ENCODE results near the gene NANS. TPM values are rescaled to one million over a fixed set of nuclear protein-coding genes. Genes with fewer than 3 reads are reported as not detected.

NANS gene
- total and polyA plus RNA-seq, 4 donors = 23.4 to 55.4 (median 42.8) TPM

GRCh38 chr9:98071737-98072136, 15.2 kb downstream of the NANS start (continued):
- TF ChIP-seq, protein P1, sequence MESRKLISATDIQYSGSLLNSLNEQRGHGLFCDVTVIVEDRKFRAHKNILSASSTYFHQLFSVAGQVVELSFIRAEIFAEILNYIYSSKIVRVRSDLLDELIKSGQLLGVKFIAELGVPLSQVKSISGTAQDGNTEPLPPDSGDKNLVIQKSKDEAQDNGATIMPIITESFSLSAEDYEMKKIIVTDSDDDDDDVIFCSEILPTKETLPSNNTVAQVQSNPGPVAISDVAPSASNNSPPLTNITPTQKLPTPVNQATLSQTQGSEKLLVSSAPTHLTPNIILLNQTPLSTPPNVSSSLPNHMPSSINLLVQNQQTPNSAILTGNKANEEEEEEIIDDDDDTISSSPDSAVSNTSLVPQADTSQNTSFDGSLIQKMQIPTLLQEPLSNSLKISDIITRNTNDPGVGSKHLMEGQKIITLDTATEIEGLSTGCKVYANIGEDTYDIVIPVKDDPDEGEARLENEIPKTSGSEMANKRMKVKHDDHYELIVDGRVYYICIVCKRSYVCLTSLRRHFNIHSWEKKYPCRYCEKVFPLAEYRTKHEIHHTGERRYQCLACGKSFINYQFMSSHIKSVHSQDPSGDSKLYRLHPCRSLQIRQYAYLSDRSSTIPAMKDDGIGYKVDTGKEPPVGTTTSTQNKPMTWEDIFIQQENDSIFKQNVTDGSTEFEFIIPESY (IDR thresholded peaks at IDR 0.05) = no peak
- TF ChIP-seq NR2F2 (IDR thresholded peaks at IDR 0.05) = no peak
- TF ChIP-seq, protein P2, sequence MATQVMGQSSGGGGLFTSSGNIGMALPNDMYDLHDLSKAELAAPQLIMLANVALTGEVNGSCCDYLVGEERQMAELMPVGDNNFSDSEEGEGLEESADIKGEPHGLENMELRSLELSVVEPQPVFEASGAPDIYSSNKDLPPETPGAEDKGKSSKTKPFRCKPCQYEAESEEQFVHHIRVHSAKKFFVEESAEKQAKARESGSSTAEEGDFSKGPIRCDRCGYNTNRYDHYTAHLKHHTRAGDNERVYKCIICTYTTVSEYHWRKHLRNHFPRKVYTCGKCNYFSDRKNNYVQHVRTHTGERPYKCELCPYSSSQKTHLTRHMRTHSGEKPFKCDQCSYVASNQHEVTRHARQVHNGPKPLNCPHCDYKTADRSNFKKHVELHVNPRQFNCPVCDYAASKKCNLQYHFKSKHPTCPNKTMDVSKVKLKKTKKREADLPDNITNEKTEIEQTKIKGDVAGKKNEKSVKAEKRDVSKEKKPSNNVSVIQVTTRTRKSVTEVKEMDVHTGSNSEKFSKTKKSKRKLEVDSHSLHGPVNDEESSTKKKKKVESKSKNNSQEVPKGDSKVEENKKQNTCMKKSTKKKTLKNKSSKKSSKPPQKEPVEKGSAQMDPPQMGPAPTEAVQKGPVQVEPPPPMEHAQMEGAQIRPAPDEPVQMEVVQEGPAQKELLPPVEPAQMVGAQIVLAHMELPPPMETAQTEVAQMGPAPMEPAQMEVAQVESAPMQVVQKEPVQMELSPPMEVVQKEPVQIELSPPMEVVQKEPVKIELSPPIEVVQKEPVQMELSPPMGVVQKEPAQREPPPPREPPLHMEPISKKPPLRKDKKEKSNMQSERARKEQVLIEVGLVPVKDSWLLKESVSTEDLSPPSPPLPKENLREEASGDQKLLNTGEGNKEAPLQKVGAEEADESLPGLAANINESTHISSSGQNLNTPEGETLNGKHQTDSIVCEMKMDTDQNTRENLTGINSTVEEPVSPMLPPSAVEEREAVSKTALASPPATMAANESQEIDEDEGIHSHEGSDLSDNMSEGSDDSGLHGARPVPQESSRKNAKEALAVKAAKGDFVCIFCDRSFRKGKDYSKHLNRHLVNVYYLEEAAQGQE (IDR thresholded peaks at IDR 0.05) = no peak
- TF ChIP-seq MAX (IDR thresholded peaks at IDR 0.05) = no peak
- TF ChIP-seq HNF4A (conservative IDR thresholded peaks at IDR 0.05) = no peak
- no peak for TF ChIP-seq GABPA (IDR thresholded peaks at IDR 0.05 in 1 of 2, conservative IDR thresholded peaks at IDR 0.05 in 1 of 2)

GRCh38 chr9:98074115-98074990, 17.8 kb downstream of the NANS start:
- Histone ChIP-seq H3K36me3 (ENCODE audit: control insufficient read depth in 4 of 4, insufficient read depth in 3 of 4, low read depth in 1 of 4, low read length in 3 of 4) (peaks cover 0 to 8% (median 5%) of the 10 kb centered on the region in 4 donors), H3K27ac (ENCODE audit: low read depth in 1 of 2, low read length in 2 of 2) (peak overlapping the region in 1 of 2 donors; percentile 4), H3K4me1 (ENCODE audit: control insufficient read depth in 4 of 4, insufficient read depth in 4 of 4, low read length in 3 of 4) (peaks cover 0 to 22% (median 12%) of the 10 kb centered on the region in 4 donors), H3K9me3 (ENCODE audit: control insufficient read depth in 4 of 4, low read length in 3 of 4) (no peaks in the 10 kb centered on the region), H3K9ac (ENCODE audit: low read depth in 1 of 2, low read length in 2 of 2) (no peak overlapping the region), H3K4me3 (ENCODE audit: low read depth in 1 of 3, low read length in 3 of 3) (no peak overlapping the region), H3K27me3 (ENCODE audit: control insufficient read depth in 4 of 4, insufficient read depth in 4 of 4, low read length in 3 of 4) (no peaks in the 10 kb centered on the region)
- TF ChIP-seq HNF4G (IDR thresholded peaks at IDR 0.05) (no peak), SP1 (IDR thresholded peaks at IDR 0.05) (no peak), RAD21 (IDR thresholded peaks at IDR 0.05) (peak; percentile 94 to 96), NR2F2 (IDR thresholded peaks at IDR 0.05) (no peak), MAX (IDR thresholded peaks at IDR 0.05) (no peak)
- TF ChIP-seq, protein P3, sequence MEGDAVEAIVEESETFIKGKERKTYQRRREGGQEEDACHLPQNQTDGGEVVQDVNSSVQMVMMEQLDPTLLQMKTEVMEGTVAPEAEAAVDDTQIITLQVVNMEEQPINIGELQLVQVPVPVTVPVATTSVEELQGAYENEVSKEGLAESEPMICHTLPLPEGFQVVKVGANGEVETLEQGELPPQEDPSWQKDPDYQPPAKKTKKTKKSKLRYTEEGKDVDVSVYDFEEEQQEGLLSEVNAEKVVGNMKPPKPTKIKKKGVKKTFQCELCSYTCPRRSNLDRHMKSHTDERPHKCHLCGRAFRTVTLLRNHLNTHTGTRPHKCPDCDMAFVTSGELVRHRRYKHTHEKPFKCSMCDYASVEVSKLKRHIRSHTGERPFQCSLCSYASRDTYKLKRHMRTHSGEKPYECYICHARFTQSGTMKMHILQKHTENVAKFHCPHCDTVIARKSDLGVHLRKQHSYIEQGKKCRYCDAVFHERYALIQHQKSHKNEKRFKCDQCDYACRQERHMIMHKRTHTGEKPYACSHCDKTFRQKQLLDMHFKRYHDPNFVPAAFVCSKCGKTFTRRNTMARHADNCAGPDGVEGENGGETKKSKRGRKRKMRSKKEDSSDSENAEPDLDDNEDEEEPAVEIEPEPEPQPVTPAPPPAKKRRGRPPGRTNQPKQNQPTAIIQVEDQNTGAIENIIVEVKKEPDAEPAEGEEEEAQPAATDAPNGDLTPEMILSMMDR (IDR thresholded peaks at IDR 0.05; ENCODE audit: low read depth, low read length, missing input control) = peak; percentile 95
- DNase-seq (ENCODE audit: low spot score) = peak; percentile 79
- WGBS = 25% methylated on average over 13 of the region's 13 CpGs
